Body of pancreas (tissue), 4 donors: Measurements from ENCODE around the gene GRIA4.

ENCODE experiments used
- POLR2A ChIP-seq, 3 donors: fragments of 450-650 bp; IDR thresholded peaks; one replicate each; pipeline ENCODE4 v1.6.1; 2016; ENCODE audit warnings: antibody characterized with exemption in 3 of 3, mild to moderate bottlenecking in 2 of 3
- TF ChIP-seq, protein P1 (sequence below), 7 experiments: fragments of 450-650 bp in 4 of 7; fragments of 200-600 bp in 3 of 7; sonication (generic) in 3 of 7; IDR thresholded peaks; one replicate each; pipeline ENCODE4 v1.5.1; 2016 to 2019; ENCODE audit warnings: antibody characterized with exemption in 7 of 7

DNA sequence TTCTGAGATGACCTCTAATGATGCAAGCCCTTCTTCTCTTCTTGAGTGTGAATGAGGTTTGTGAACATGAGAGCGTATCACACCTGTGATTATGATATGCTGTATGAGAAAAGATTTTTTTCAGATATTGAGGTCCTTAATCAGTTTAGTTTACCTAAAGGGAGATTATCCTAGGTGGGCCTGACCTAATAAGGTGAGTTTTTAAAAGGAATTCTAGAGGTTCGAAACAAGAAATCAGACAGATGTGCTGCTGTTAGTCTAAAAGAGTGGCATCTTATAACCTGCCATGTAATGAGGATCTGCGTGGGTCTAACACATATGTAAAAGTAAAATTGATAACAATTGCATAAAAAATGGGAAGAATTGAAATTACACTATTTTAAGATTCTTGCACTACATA is 378.3 kb downstream of the GRIA4 start:
- TF ChIP-seq, protein P1, sequence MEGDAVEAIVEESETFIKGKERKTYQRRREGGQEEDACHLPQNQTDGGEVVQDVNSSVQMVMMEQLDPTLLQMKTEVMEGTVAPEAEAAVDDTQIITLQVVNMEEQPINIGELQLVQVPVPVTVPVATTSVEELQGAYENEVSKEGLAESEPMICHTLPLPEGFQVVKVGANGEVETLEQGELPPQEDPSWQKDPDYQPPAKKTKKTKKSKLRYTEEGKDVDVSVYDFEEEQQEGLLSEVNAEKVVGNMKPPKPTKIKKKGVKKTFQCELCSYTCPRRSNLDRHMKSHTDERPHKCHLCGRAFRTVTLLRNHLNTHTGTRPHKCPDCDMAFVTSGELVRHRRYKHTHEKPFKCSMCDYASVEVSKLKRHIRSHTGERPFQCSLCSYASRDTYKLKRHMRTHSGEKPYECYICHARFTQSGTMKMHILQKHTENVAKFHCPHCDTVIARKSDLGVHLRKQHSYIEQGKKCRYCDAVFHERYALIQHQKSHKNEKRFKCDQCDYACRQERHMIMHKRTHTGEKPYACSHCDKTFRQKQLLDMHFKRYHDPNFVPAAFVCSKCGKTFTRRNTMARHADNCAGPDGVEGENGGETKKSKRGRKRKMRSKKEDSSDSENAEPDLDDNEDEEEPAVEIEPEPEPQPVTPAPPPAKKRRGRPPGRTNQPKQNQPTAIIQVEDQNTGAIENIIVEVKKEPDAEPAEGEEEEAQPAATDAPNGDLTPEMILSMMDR (IDR thresholded peaks at IDR 0.05): no peak
- TF ChIP-seq POLR2A (IDR thresholded peaks at IDR 0.05): no peak
